Stimulated activated CD4-positive, alpha-beta T cell treated with anti-CD3 and anti-CD28 coated beads, TNF-alpha, amount 100 ng/mL, for 48 hours (primary cell): ENCODE results near the gene NRG2.

Source experiments
- DNase-seq, 3 donors: peaks; one replicate each; pipeline ENCODE4 v3.0.0-alpha.2; 2020; ENCODE audit warnings: low read depth in 3 of 3

The NRG2 gene

DNA sequence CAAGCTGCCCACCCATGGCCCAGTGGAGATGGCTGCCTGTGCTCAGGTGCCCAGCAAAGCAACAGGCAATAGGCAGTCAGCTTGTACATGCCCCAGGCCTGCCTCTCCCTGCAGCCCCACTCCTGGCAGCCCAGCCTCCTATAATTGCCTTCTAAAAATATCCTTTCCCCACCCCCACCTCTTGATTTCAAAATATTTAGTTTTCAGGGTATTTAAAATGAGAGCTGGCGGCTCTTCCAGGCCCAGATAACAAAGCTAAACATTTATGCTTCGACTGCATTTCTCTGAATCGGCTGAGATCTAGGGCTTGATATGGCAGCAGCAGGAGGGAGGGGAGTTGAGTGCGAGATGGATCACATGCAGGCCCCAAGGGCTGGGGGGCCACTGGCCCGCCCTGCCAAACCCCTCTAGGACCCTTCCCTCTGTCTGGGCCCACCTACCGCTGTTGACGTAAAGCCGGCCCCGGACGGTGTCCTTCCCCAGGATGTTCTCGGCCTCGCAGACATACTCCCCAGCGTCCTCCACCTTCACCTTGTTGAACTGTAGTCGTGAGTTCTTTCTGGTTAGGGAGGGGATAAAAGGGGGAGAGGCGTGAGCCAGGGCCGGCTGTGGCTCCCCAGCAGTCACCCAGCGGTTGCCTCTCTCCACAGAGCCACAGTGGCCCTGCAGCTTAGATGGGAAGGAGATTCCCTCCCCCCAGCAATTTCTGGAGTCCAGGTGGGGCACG lies 162.5 kb downstream of the NRG2 start:
- no peak for DNase-seq

DNA sequence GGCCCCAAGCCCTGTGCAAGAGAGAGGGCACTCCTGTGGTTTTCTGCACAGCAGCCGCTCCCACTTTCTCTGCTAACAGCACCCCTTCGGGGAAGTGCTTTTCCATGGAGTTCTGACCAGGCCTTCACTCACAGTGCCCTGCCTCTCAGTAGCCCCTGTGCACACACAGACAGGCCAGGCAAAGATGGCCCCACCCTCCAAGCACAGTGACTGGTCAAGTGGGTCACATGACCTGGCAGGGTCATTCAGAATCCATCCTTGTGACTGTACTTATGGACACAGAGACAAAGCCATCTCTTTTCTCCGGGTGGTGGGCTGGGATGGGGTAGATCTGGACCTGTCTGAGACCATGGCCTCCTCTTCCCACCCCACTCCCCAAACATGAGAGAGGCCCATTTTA lies 165.0 kb downstream of the NRG2 start:
- DNase-seq, result no peak

DNA sequence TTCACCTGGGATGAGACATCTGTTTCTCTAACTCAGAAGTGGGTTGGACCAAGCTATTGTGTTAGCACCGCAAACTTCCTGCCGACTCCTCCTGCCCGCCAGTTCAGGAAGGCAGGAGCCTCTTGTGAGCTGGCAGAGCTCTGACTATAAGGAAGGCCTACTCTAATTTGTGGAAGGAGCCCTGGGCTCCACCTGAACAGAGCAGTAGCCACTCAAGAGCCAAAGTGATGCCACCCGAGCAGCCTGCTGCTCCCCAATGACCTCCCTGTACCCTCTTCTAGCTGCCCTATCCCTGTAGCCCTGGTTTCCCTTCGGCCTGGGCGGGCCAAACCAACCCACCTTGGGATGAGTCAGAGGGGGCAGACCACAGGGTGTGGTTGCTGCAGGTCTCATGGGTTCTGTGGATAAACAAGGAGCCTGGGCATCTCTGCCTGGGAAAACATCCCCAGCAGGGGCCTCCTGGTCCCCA lies 165.9 kb downstream of the NRG2 start:
- no peak for DNase-seq

DNA sequence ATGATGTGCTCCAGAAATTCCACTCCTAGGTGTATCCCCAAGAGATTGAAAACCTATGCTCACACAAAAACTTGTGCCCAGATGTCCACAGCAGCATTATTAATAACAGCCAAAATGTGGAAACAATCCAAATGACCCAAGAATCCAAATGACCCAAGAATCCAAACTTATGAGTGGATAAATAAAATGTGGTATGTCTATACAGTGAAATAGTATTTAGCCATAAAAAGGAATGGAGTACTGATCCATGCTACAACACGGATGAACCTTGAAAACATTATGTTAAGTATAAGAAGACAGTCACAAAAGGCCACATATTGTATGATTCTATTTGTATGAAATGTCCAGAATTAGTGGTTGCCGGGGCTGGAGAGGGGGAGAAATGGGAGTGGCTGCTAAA lies 167.1 kb downstream of the NRG2 start:
- DNase-seq, result no peak

DNA sequence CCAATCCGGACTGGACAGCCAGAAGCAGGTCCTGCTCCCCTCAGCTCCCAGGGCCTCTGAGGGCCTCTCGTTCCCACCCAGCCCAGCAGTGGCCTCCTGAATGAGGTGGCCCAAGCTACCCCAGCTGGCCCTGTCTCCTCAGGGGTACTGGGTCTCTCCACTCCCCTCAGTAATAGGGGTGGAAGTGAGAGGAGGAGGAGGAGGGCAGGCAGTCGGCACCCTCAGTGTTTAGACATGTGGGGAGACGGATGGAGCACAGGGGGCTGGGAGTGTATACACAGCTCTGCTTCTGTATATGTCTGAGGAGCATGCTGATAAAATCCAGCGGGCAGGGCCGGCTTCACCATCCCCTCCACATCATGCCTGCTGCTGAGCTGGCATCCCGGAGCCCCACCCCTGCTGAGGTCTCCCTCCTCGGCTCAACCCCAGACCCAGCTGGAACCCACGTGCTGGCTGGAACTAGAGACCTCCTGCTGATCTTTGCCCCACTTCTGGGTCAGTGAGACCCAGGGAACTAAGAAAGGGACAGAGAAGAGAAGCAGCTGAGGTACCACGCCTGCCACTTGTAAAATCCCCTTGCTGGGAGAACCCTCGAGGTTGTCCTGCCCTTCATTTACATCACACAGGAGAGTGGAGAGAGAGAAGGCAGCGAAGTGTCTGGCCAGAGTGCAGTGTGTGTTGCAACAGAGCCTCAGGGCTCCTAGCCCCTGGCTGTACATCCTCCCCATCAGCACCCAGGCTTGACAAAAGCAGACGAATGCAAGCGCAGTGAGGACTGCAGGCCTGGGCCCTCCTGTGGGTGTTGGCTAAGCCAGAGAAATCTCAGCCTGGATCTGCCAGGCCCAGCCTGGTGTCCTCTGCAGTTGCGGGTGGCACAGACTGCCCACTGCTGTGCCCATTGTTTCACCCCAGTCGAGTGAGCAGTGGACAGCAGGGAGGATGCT lies 170.0 kb downstream of the NRG2 start:
- DNase-seq, result no peak

DNA sequence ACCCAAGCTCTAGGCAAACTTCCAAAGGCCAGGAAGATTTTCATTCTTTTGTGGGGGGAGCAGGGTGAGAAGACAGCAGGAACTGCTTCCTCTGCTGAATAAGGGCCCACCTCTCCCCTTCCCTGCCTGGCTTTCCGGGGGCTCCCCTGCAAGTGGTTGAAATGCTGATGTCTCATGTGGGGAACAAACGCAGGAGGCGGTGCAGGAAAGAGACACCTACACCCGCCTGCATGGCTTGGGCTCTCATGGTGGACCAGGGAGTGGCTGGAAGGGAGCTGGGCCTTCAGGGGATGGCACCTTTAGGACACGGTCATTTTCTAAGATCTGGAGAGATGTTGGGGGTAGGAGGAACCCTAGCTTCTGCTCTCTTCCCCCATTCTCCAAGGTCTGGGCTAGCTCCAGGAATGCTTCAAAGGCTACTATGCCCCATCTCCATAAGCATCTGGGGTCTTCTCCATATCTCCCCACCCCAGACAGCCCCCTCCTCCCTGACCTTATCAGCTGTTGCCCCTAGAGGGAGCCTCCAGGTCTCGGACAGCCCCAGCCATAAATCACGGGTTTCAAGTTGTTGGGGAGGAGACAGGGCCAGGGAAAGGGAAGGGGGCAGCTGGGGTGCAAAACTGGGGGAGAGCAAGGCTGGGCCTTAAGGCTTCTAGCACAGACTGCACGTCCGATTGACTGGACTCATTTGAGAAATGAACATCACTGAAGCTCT lies 170.9 kb downstream of the NRG2 start:
- DNase-seq, result no peak

DNA sequence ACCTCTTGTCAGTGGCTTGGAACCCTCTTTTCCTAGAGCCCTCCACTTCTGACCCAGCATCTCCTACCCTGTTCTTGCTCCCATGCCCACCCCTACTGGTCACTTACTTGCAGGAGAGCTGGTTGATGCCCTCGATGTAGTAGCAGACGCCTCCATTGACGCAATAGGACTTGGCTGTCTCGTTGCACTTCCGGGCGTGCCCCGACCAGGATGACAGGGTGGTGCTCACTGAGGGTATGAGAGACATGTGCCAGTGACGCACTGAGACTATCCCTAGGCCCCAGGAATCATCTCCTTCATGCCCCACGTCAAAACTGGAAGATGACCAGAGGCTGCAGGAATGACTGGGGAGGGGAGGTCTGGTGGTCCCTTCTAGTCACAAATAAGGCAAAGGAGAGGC lies 171.5 kb downstream of the NRG2 start:
- DNase-seq, result no peak

DNA sequence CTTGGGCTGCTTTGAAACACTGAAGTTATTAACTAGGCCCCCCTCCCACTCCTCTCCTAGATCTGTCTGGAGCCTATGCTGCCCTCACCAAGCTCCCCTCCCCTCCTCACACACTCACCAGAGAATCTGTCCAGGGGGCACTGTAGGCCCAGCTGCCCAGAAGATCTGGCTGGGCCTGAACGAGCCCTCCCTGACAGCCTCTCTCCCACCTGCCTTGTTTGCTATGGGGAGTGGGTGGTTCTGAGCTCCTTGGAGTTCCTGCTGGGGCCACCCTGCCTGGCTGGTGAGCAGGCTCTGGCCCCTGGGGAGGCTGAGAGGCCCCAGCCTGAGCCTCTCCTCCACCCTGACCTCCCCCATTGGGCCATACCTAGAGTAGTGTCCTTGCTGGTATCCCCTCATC lies 172.4 kb downstream of the NRG2 start:
- no peak for DNase-seq

DNA sequence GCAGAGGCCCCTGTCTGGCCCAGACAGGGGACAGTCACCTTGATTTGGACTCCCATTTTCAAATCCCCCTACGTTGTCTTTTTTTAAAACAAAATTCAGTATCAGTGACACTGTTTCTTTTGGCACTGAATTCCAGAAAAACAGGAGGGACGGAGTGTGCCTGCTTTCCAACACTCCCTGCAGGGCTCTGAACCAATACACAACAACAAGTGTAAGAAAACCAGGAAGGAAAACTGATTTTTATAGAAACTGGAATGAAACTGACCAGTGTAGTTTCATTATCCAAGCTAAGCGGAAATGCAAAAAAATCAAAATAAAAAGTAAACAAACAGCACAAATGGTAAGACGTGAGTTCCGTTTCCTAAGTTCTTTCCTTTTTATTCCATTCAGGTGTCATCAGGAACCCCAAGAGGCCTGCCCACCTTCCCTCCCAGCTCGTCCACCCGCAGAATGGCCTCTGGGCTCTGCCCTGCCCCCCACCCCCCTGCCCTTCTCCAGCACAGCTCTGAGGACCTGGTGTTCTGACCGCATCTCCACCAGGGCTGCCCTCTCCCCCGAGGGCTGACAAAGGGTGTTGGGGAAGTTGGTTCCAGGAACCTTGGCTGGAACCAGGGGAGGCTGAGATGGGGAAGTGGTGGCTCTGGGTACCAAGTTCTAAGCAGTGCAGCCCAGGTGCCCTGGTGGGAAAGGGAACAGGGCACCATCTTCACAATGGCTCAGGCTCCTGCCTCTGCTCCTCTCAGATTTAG lies 173.9 kb downstream of the NRG2 start:
- no peak for DNase-seq

DNA sequence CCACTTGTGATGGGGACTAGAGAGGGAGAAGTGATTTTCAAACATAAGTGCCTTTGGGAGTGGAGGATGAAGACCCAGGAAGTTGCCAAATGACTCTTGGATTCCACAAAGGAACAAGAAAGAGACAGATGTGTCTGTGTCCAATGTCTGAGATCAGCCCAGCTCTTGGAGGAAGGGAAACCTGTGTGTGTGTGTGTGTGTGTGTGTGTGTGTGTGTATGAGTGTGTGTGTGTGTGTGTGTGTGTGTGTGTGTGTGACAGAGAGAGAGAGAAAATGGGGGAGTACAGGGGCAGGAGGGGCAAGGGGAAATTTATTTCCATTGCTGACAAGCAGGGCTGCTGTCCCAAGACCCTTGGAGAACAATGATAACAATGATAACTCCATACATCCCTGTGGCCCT lies 175.5 kb downstream of the NRG2 start:
- no peak for DNase-seq

DNA sequence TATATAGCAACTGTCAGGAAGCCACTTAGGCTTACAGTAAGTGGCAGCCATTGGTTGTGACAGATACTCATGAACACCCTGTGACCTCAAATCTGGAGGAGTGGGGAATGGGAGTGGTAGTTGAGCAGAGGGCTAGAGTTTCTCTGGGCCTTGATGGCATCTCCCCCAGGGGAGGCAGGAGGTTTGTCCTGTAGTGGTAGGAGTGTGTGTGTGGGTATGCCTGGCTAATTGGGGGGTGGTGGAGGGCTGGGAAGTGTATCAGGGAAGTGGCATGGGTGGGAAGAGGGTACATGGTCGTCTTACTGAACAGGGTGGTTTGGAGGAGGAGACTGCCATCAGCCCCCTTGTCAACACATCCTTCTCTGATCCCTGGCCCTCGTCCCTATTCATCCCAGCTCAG lies 176.0 kb downstream of the NRG2 start:
- DNase-seq, result no peak

DNA sequence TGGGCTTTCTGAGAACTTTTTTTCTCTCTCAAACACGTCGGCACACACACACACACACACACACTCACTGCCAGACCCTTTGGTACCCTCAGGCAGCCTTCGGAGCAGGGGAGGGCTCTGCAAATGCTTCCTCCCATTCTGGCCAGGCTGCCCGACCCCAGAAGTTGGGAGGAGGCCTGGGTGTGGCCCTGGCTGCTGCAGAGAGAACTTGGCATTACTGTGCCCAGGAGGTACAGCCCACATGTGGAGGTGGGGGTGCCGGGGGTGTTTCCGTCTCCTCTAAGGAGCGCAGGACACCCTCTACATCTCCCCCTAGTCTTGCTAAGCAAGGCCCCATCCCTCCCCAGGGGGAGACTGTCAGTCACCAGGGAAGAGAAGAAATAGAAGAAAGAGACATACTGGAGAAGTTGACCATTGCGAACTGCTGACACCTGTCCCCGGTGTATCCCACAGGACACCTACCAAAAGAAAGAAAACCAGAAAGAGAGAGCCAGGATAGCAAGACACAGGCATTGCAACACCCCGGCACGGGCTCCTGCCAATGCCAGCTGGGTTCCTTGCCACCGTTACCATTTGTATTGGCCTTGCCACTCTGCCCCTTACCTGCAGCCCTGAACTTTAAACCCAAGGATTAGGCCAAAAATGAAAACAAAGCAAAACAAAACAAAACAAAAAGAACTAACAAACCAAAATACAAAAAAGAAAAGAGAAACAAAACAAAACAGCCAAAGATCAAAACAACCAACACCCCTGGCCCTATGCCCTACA lies 178.2 kb downstream of the NRG2 start:
- no peak for DNase-seq

DNA sequence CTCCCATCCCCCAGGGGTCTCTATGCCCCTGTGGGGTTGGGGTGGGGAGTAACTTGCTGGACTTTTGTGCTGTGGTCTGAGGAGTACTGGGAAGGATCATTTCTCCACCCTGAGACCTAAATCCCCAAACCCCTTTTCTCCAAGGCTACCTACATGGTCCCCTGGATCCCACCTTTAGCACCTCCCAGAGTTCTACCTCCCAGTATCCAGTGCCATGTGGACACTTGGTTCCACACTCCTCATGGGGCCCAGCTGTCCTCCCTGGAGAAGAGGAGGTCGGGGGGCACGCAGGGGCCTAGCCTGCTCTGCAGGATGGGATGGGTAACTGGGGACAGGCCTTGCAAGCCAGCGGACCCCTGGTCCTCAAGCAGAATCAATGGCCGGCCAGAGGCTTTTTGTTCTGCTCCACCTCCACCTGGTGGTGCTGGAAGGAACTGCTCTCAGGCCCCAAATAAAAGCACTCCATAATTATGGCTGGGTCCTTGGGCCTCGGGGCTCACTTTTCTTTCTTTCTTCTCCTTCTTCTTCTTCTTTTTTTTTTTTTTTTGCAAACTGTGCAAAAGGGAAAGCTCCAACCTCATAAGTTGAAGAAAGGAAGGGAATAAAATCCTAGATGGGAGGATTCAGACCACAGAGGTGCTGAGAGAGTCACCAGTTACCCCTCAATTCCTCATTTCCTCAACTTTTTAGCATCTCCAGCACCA lies 179.1 kb downstream of the NRG2 start:
- DNase-seq, result peak; percentile 21 to 36 (median 33)

DNA sequence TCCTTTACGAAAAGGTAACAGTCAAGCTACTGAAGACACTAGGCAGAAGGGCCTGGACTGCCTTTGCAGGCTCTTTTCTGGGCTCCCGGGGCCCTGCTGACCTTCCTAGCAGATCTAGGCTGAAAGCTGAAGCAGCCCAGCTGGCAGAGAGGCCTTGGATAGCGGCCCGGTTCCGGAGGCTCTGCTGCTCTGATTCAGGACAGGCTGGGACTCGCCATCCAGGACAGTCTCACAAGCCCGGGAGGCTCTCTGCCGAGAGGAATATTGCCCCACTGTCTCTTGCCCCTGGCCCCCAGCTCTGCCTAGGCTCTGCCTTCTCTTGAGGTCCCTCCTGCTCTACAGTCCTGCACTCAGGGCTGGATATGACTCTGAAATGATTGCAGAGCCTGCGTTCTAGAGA lies 179.7 kb downstream of the NRG2 start:
- DNase-seq, result no peak

DNA sequence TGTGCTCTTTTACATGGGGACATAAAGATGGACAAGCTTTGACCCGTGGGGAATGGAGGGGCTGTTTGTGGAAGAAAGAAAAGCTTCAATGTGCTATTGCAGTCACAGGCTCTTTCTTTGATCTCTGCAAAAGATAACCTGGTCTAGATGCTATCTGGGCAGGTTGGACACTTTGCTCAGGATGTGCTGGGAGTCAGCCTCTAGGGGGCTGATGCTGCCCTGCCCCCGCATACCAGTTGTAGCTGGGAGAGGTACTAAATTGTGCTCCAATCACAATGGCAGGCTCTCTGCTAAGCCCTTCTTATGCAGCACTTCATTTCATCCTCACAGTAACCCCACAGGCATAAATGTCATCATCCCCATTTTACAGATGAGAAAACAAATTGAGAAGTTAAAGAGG lies 180.3 kb downstream of the NRG2 start:
- DNase-seq, result no peak

DNA sequence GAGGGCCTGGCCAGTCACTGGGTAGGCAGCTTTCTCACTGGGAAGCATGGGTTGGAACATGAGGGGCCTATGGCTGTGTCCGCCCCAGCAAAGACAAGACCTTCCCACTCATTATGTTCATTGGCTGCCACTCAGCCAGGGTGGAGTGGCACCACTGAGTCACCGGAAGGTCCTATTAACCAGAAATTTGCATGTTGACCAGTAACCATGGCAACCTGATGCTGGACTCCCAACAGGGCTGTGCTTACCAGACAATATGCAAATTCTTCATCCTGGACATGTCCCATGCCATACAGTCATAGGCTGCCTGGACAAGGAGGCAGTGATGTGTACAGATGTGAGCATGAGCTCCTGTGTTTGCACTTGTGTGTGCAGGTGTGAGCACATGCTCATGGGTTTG lies 180.8 kb downstream of the NRG2 start:
- DNase-seq, result no peak

DNA sequence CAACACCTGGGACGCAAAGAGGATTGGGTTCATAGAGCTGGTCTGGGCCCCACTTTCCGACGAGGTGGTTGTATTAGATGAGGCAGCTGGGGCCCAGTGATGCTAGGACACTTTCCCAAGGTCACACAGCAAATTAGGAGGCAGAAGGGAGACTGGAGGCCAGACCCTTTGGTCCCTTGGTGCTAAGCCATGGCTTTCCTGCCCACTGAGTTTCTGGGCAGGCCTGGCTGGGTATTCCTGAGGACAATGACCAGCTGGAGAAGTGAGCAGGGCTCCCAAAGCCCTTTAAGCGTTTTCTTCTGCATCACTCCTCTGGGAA lies 181.3 kb downstream of the NRG2 start:
- DNase-seq, result no peak

DNA sequence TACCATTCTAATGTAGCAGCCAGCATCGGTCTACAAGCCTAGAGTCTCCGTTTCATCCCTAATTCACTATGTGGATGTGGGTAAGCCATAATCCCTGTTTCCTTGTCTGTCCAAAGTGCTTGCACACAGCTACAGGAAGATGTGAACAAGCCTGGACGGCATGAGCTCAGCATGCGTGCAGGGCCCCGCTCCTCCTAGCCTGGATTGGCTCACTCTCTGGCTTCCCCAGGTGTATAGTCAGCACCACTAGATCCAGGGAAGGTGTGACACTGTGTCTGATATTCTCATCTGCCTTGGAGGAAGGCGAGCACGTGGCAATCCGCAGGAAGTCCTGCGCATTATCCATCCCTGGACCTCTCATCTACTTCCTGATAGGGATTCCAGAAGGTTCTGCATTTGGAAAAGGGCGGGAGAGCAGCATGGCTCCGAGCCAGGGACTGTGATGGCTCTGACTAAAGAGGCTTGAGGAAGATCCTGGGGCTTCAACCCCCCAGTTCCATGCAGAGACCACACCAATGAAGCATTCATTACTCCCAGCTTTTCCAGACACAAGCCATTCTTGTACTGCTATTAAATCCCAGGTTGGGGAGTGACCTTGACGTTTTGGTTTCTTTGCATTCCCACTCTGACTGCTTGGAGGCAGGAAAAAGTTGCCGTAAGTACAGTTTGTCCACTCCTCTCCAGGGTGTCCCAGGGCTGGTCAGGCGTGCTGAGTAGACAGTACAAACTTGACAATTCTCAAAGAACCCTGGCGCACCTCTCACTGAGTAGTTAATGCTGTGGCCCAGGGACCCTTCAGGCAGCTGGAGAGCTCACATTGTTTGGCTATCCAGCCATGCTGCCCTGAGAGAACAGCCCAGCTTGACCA lies 181.8 kb downstream of the NRG2 start:
- no peak for DNase-seq

DNA sequence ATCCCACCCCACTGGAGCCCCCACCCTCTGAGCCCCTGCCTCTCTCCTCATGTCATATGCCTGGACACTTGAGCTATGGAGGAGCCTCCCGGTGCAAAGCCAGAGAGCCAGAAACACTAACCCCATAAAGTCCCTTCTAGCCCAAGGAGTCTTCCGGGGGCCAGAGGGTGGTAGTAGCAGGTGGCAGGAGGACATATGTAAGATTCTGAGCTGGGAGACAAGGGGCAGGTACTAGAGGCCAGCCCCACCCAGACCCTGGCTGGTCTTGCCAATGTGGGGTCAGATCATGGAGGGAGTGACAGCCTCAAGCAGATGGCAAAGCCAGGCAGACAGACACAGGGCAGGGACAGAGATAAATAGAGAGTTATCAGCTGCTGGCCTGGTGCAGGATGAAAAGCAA lies 184.1 kb downstream of the NRG2 start:
- no peak for DNase-seq
